GM19467 (cell line): ENCODE measurements around the gene SLC6A6.
"Not testable (repeated sequence)": the region's sequence is repeated elsewhere in the genome, so short reads cannot be mapped to it uniquely, and the experiment has no call there.

Experiments used
- ATAC-seq: cut with Tn5 transposase; IDR thresholded peaks from one replicate; pipeline ENCODE4 v1.9.1; 2021; ENCODE audit warnings: mild to moderate bottlenecking, moderate library complexity; ENCODE audit not compliant: unreplicated experiment

The SLC6A6 gene

GRCh38 chr3:14397531-14397930 is 4.9 kb upstream of the SLC6A6 start:
- ATAC-seq, result no peak

GRCh38 chr3:14397940-14398796 is 4.2 kb upstream of the SLC6A6 start:
- ATAC-seq, result no peak

- no peak for ATAC-seq
Measured at GRCh38 chr3:14398797-14399106, 3.7 kb upstream of the SLC6A6 start.

- ATAC-seq, result no peak
Measured at GRCh38 chr3:14401692-14402303, 608 bp upstream of the SLC6A6 start.

DNA sequence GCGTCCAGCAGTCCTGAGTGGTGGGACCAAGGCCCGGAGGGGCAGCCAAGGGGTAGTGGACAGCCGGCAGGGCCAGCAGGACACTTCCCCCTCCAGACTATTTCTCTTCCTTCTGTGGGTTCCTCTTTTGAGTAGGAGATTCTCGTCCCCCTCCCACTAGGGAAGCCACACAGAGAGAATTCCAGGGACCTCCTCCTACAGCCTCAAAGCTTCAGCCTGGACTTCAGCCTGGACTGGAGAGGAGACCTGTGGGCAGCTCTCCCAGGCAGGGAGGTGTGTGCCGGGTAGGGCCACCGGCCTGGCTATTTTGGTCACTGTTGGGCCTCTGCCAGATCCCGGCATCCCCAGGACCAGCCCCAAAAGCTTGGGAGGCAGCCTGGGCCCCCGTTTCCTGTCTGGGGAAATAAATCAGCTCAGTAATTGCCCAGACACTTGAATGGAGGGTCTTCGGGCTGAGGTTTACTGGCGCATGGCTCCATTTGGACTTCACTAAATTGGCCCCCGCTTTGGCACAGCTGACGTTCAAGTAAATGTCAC is 1.3 kb downstream of the SLC6A6 start:
- no peak for ATAC-seq

DNA sequence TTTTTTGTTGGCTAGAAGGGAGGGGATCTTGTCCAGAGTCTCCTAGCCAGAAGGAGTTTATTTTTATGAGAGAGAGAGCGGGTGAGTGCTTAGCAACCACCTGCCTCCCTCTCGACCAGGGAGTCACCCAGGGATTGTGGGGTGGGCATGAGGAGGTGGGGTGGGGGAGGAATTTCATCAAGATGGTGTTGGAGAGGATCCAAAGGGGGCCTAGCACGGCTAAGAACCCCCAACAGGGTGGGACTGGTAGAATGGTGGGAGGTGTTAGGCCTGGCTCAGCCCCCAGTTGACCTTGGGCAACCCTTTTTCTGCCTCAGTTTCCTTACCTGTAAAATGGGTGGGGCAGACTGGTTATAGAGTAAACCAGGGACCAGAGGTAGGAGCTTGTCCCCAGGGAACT is 1.8 kb downstream of the SLC6A6 start:
- no peak for ATAC-seq

DNA sequence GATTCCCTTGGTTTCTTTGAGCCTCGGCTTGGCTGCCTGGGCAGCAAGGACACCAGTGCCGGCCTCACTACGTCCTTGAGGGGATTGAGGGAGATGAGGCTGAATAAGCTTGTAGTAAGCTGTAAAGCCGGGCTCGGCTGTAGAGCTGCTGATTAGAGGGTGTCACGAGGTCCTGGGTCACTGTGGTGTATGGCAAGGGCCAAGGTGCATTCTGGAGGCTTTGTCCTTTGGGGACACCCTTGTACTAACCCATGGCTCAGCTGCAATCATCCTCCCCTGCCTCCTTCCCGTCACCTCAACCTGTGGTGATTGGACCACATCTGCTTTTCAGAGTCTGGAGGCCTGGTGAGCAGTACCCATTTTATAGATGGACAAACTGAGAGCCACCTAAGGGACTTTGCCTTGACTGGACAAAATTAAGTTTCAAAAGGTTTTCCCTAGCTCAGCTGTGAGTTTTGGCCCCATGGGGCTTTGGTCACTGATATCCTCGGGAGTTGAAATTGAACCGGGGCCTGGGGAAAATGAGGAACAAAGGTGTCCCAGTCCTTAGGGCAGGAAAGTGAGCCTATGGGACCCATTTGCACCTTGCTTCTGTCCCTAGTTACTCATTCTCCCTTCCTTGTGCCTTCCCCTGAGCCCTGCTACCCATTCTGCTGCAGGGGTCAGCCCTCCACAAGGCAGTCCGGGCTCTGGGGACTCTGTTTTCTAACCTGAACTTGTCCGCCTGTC is 2.4 kb downstream of the SLC6A6 start:
- ATAC-seq, result no peak

- ATAC-seq, result no peak
Measured at GRCh38 chr3:14405360-14406238, 3.2 kb downstream of the SLC6A6 start.

- ATAC-seq, result no peak
Measured at GRCh38 chr3:14406336-14406735, 3.9 kb downstream of the SLC6A6 start.

DNA sequence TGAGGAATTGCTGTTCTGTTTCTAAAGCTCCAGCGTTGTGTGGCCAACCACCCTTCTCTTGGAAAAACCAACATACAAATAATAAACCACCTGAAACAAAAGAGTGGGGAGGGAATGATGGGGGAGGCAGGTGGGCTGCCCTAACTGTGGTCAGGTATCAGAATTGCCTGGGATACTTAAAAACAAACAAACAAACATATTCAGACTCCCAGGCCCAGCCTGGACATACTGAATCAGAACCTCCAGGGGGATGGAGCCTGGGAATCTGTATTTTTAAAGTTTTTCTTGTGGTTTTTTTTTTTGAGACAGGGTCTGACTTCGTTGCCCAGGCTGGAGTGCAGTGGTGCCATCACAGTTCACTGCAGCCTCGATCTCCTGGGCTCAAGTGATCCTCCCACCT is 4.4 kb downstream of the SLC6A6 start:
- ATAC-seq, result no peak

- no peak for ATAC-seq
Measured at GRCh38 chr3:14407203-14407602, 4.8 kb downstream of the SLC6A6 start.

DNA sequence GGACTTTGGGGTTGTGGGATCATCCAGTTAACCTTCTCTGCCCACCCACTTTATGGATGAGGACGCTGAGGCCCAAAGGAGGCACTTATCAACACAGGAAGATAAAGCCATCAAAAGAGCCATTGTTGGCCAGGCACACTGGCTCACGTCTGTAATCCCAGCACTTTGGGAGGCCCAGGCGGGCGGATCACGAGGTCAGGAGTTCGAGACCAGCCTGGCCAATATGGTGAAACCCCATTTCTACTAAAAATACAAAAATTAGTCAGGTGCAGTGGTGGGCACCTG is 7.3 kb downstream of the SLC6A6 start:
- not testable (repeated sequence) for ATAC-seq

GRCh38 chr3:14410106-14410502 is 7.7 kb downstream of the SLC6A6 start:
- no peak for ATAC-seq

DNA sequence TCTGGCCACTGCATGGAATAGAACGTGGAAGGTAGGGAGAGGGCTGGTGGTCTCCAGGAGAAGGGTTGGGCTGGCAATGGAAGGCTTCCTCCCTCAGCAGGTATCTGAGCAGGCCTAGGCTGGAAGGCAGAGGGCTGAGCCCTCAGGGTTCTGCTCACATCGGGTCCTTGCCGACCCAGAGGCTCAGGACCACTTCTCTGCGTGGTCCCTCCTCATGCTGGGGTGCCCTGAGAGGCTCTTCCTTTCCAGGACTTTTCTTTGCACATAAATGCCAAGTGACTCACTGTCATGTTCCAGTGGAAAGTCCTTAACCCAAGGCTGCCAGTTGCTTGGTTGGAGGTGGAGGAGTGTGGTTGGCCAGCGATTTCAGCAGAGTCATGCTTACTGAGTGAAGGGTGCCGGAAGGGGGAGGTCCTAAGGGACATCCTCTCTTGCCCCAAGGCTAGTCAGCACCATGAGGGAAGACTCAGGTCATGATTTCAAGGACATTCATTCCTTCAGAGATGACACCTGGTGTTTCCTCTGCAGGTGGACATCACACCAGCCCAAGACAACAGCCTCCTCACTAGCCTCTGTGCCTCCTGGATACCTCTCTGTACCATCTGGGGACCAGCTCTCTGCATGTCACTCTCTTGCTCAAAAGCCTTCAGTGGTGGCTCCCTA is 8.2 kb downstream of the SLC6A6 start:
- peak; percentile 77 for ATAC-seq

DNA sequence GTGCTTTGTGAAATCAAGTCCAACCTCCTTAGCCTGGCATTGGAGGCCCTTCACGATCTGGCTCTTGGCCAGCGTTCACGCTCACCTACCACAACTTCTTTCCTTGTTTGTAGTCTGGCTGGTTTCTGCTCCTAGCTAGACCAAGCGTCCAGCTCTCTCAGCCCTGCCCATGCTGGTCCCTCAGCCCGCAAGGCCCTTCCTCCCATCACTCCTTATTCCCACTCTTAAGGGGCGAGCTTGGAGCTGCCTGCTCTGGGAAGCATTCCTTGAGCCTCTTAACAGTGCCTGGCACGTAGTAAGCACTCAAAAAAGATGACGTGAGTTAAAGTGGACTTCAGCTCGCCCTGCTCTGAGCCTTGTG is 8.7 kb downstream of the SLC6A6 start:
- ATAC-seq, result no peak

DNA sequence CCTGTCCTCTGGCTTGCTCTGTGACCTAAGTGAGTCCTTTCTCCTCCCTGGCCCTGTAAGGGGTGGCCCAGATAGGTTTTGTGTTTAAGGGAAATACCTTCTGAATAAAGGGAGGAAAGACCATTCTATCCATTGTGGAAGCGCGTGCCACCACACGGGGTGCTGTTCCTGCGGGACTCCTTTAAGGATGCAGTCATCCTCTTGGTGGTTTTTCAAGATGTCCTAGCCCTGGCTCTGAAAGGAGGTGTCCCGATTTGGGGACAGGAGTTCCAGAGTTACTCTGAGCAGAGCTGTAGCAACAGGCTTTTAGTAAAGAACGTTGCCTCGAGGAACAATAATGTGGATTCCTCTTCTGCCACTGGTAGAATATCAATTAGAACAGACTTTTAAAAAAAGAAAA is 9.6 kb downstream of the SLC6A6 start:
- ATAC-seq, result no peak

GRCh38 chr3:14412831-14413380 is 10.5 kb downstream of the SLC6A6 start:
- no peak for ATAC-seq

GRCh38 chr3:14413381-14414071 is 11.1 kb downstream of the SLC6A6 start:
- no peak for ATAC-seq

DNA sequence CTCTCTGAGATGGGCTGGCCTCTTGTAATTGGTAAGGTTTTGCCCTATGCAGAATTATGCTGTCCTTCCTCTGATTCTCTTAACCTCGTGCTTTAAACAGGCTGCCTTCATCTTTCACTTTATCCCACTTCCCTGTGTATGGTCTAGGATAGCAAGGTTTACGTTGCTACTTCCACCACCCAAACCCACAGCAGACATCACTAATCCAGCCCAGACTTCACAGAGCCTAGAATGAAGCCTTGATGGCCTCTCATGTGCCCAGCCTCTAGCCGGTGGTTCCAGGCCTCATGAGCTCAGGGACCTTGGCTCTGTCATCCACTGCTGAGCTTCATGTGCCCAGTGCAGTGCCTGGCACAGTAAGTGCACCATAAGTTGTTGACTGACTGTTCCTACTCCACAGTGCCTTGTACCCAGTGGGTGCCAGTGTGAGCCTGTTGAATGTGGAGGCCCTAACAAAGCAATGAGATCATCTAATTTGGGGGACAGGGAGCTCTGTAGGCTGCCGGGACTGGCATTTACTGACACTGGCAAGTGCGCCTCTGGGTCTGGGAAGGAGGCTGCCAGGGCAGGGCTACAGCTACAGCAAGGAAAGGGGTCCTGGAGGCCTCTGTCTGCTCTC is 12.5 kb downstream of the SLC6A6 start:
- ATAC-seq, result no peak
